GM18873 (cell line): Measurements from ENCODE around the gene ANKRD6.

Experiments
- ATAC-seq: cut with Tn5 transposase; IDR thresholded peaks from one replicate; pipeline ENCODE4 v1.9.1; 2021; ENCODE audit warnings: mild to moderate bottlenecking, moderate library complexity, moderate number of reproducible peaks; ENCODE audit not compliant: unreplicated experiment, low FRiP score

The ANKRD6 gene

GRCh38 chr6:89554106-89554505 is 121.2 kb downstream of the ANKRD6 start:
- no peak for ATAC-seq

GRCh38 chr6:89555031-89555430 is 122.1 kb downstream of the ANKRD6 start:
- ATAC-seq: no peak

DNA sequence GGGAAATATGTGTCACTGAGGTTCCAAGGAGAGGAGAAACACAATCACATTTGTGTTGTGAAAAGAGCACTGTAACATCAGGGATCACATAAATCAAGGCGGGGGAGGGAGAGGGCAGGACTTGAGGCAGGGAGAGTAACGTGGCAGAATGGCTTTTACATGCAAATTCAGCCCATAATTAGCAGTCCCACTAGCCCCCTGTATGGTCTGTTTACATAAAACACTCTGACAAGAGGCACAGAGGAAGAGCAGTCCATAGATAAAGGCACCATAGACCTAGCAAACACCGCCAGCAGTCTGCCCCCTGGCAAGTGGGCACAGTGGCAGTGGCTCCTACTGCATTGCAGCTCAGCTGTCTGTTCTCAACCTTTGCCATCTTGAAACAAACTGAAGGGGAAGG is 122.9 kb downstream of the ANKRD6 start:
- no peak for ATAC-seq

DNA sequence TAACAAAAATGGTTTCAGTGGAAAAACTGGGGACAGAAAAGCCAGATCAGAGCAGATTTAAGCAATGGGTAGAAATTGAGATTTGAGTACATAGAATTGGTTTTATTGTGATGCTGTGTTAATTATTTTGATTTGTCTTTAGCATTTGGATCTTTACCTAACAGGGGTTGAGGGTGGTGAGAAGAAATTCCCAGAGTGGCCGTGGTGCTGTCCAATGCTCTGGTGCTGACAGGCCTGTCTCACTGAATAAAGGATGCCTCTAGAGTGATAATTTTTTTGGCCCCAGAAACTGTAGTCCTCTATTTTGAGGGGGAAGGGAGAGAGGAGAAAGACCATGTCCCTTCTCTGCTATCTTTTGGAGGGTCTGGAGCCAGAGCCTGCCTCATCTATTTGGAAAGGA is 126.5 kb downstream of the ANKRD6 start:
- no peak for ATAC-seq

DNA sequence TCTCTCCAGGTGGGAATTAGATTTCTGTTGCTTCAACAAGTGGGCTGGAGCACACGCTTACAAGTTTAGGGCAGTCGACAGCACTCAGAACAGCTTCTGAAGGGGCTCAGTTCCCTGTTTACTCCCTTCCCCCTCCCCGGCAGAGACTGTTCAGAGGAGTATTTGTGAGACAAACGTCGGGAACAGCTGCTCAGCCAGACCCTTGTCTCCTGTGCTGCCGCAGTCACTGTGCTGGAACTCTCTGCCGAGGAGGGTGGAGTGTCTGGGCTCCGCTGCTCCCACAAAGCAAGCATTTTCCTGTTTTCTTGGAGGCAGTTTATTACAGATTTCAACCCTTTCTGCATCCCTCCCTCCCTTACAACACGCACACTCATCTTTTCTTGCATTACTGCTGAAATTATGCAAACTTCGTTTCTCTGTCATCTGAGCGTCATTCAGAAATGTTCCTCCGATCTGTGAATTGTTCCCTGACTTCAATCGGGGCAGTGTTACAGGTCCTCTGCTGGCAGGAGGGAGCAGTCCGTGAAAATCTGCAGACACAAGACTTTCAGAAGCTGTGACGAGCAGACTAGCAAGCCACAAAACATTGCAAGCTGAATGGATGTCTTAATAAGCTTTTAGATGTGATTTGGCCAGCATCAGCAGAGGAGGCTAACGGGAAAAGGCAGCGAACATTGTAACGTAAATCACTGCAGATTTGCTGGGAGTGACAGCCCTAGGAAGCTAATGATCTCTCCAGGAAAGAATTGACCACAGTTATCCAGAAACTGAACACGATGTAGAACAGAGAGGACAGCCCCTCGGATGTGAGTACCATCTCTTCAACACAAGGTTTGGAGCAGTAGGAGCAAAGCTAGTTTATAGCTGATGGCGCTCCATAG is 129.4 kb downstream of the ANKRD6 start:
- no peak for ATAC-seq

GRCh38 chr6:89563866-89564265 is 130.9 kb downstream of the ANKRD6 start:
- ATAC-seq: no peak

DNA sequence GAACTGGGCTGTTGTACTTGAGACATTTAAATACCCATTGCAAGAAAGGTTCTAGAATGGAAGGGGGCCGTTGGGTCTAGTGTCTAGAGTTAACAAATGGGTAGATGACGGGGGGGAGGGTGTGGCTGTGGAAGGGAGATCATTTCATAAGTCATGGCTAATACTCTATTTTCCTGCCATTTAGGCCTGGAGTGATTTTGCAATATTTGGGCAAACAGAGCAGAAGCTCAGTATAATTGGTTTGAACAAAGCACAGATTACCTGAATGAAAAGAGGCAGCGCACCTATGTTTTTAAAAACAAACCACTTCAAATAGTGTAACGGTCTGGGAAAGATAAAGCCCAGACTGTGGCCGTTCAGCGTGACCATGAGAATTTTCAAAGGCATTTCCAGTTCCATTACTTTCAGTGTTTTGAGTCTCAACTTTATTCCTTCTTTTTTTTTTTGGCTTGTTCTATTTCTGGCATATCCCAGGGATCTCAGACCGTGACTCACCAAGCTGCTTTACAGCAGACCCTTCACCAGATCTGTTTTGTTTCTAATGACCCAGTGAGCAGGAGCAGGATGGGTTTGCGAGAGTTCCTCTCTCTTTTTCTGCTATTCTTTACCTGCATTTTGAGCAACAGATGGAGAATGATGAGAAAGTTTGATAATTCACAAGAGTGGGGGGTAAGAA is 131.9 kb downstream of the ANKRD6 start:
- ATAC-seq: no peak

- ATAC-seq: no peak
Measured at GRCh38 chr6:89566008-89566800, 133.3 kb downstream of the ANKRD6 start.

GRCh38 chr6:89566930-89567629 is 134.1 kb downstream of the ANKRD6 start:
- no peak for ATAC-seq

- ATAC-seq: no peak
Measured at GRCh38 chr6:89567630-89568390, 134.9 kb downstream of the ANKRD6 start.

DNA sequence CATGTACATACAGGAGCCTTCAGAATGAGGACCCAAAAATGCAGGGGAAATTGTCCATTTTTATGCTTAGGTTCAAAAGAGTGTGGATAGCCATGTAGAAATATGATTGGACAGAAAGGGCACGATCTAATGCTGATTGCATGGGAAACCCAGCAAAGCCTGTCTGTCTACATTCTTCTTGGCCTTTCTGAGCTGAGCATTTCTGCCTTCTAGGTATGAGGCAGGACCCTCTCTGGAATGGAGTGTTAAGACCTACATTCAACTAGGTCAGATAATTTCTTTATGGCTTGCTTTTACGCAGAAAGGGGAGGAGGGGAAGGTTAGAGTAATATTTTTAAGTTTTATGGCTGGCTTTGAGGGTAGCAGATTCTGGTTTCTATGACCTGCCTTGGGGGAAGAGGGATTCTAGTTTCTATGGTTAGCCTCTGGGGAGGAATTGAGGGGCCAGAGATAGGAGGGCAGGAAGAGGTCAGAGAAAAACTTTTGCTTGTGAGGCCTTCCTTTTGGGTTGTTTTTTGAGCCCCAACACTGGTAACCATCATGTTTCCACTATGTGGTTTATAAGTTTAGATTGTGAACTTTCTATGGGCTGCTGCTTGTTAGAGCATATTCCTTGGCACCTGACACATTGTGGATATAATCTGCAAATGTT is 142.1 kb downstream of the ANKRD6 start:
- no peak for ATAC-seq

- no peak for ATAC-seq
Measured at GRCh38 chr6:89575562-89575960, 142.6 kb downstream of the ANKRD6 start.

GRCh38 chr6:89580997-89581666 is 148.2 kb downstream of the ANKRD6 start:
- ATAC-seq: no peak

DNA sequence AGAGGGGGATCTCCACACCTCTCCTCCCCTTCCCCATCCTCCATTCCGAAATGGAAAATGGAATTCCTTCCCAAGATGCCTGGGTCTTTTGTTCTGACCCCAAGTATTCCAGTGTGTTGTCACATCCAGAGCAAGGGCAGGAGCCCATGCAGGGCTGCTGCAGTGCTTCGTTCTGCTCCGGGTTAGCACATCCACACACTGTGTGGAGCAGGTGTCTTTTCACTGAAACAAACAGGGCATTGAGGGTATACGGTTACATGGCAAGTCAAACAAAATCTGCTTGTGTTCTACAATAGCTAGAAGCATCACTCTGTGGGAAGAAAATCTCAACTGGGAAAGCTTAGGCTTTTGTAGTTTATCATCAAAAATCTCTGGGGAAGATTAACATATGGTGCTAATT is 148.7 kb downstream of the ANKRD6 start:
- ATAC-seq: no peak

DNA sequence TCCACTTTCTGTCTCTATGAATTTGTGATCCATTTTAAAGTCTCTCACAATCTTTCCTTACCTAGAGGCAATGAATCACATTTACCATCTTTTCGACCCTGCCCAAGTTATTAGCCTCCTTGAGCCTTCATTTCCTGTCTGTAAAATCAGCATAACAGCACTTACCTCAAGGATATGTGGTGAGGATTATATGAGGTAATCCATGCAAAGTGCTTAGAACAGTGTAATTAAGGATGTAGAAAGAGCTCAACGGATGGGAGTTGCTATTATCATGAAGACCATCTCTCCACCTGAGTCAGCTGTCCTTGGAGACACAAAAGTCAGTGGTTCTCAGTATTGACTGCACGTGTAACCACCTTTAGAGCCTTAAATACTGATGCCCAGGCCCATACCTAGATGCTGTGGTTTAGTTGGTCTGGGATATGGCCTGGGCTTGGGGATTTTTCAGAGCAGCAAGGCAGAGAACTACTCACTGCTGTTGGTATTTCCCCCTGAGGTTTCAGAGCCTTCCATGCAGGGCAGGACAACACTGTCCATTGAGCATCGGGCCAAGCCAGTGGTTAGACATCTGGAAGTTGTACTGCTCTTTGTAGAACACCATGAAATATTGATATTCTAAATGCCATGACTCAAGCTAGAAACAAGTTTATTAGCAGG is 149.8 kb downstream of the ANKRD6 start:
- ATAC-seq: no peak

- no peak for ATAC-seq
Measured at GRCh38 chr6:89583559-89583958, 150.6 kb downstream of the ANKRD6 start.

GRCh38 chr6:89584539-89584938 is 151.6 kb downstream of the ANKRD6 start:
- no peak for ATAC-seq

DNA sequence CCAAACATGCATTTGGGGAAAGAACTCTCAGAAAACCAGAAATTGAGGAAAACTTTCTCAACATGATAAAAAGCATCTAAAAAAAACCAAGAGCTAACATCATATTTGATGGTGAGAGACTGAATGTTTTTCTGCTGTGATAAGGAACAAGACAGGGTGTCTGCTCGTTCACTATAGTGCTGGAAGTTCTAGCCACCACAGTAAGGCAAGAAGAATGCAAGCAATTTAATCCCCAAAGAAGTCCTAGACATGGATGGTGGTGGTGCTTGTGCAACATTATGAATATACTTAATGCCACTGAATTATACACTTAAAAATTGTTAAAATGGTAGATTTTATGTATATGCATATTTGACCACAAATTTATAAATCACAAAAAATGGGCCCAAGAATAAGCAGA is 152.2 kb downstream of the ANKRD6 start:
- ATAC-seq: no peak
